WI38 (cell line): ENCODE measurements around the gene MAPKAP1.

ENCODE experiments used
- H3K4me3 ChIP-seq: 2 replicates; pipeline ENCODE4 v1.5.1; 2011; ENCODE audit warnings: low read depth, mild to moderate bottlenecking, control low read depth, low read length
- TF ChIP-seq, protein P1 (sequence below): IDR thresholded peaks from 2 replicates; pipeline ENCODE4 v1.5.1; 2012; ENCODE audit warnings: low read depth, mild to moderate bottlenecking, control low read depth, low read length

Gene MAPKAP1

DNA sequence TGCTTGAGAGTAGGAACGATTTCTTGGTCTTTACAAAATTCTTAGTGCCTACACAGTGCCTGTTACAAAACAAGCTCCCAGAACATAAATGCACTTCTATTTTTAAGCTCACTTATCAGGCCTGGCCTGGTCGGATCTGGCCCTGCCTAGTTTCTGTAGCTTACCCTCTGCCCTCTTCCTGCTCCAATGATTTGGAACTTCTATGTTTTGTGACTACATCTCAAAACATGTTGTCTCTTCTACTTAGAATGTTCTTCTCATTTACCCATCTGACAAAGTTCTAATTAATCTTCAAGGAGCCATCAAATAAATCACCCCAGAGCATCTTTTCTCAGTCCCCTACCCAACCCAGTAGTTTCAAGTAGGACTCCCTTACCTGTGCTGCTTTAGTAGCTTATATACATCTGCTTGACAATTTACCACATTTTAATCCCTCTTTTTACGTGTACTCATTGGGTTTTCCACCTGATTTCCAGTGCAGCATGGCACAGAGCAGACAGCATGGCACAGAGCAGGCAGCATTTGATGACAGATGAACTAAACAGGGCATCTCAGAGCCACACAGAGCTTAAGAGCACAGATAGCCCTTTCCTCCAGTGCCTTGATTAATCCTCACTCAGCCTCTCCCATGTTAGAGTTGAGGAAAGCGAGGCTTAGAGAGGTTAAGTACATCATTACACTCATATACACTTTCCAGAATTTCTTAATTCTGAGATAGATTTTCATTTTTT, 171.9 kb downstream of the MAPKAP1 start:
- no peak overlapping the region for H3K4me3 ChIP-seq
- TF ChIP-seq, protein P1, sequence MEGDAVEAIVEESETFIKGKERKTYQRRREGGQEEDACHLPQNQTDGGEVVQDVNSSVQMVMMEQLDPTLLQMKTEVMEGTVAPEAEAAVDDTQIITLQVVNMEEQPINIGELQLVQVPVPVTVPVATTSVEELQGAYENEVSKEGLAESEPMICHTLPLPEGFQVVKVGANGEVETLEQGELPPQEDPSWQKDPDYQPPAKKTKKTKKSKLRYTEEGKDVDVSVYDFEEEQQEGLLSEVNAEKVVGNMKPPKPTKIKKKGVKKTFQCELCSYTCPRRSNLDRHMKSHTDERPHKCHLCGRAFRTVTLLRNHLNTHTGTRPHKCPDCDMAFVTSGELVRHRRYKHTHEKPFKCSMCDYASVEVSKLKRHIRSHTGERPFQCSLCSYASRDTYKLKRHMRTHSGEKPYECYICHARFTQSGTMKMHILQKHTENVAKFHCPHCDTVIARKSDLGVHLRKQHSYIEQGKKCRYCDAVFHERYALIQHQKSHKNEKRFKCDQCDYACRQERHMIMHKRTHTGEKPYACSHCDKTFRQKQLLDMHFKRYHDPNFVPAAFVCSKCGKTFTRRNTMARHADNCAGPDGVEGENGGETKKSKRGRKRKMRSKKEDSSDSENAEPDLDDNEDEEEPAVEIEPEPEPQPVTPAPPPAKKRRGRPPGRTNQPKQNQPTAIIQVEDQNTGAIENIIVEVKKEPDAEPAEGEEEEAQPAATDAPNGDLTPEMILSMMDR = no peak

DNA sequence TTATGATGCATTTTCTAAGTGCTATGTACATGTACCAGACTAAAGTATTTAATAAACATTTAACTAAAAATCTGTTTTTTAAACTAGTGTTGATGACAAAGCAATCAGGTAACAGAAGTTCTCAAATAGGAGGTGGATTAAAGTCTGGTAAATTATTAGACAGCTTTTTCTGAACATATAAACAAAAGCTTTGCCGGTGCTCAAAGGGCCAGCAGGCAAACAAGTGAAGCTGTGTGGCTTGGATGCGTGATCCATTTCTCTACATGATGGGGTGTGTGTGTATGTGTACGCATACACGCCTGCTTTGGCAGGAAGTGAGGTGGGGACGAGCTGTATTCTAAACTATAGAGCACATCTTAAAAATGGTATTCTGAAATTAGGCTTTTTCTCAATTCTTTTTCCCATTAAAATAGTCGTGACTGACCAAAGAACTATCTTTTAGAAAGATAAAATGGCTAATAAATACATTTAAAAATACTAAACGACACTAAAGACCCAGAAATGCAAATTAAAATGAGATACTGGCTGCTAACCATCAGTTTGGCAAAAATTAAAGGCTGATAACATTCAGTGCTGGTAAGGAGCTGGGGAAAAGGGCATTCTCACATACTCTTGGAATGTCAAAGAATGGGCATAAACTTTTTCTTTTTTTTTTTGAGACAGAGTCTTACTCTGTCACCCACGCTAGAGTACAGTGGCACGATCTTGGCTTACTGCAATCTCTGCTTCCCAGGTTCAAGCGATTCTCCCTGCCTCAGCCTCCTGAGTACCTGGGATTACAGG, 174.0 kb downstream of the MAPKAP1 start:
- TF ChIP-seq, protein P1 = no peak
- no peak overlapping the region for H3K4me3 ChIP-seq

DNA sequence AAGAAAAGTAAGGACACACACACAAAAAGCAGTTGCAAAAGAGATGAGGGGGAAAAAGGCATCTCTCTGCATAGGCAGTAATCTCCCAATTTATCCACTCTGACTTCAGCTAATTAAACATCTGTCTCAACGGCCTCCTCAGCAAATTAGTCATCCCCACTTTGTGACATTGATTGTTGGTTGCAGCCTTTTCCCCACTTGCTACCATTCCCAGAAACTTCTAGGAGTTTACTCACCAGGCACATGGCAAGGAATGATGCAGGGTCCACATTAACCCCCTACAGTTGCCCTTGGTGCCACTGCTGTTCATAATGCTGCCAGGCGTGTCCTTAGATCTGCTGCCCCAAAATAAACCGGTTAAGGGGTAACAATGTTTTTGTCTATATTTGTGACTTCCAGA, 174.6 kb downstream of the MAPKAP1 start:
- H3K4me3 ChIP-seq = no peak overlapping the region
- TF ChIP-seq, protein P1 = no peak

DNA sequence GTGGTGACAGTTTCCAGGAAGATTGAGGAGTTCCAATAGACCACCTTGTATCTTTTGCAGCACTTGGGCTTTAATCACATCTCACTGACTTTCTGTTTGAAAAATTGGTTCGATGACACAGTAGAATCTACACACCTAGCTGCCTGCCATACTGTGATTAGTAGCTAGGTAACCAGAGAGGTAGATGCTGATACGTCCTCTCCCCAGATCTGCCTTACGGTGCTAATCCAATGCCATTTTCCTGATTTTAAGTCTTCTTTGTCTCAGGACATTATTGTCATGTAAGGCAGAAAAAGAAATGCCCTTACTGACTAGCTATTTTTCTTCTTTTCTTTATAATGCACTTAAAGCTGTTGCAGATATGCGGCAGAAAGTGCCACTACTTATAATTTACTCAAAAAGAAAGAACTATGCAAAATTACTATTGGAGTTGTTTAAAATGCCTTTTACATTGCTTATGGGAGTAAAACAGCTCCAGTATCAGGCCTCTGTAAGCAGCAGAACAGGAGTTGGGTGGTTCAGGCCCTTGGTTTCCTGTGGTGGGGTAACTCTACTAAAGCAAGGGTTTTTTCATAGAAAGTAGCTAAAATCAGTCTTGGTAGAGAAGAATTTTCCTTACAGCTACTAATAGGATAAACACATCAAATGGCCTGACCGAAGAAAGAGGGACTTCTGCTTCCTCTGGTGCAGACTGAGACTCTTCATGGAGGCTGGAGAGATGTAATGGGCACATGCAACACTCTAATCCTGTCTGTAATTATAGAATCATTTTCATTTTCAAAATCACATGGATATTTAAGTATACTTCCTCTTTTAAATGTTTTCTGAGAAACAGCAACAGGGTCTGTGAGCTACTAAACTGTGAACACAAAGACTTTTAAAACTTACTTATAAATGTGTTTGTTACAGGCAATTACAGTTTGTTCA, 177.2 kb downstream of the MAPKAP1 start:
- no peak overlapping the region for H3K4me3 ChIP-seq

DNA sequence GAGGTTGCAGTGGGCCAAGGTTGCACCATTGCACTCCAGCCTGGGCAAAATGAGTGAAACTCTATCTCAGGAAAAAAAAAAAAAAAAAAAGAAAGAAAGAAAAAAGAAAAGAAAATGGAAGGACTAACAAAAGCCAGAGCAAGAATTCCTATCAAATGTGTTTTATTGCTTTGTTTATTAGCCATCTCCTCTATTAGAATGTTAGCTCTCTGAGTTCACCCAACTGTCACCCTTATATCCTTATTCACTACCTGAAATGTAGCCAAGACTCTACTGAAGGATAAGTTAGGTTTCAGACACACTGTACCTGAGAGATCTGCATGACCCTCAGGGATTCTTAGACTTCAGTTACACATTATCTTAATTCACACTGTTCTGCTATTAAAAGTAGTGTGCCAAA, 177.9 kb downstream of the MAPKAP1 start:
- TF ChIP-seq, protein P1 = no peak
- no peak overlapping the region for H3K4me3 ChIP-seq

More for the DNA sequence above, 177.2 kb downstream of the MAPKAP1 start:
- TF ChIP-seq, protein P1 = no peak

DNA sequence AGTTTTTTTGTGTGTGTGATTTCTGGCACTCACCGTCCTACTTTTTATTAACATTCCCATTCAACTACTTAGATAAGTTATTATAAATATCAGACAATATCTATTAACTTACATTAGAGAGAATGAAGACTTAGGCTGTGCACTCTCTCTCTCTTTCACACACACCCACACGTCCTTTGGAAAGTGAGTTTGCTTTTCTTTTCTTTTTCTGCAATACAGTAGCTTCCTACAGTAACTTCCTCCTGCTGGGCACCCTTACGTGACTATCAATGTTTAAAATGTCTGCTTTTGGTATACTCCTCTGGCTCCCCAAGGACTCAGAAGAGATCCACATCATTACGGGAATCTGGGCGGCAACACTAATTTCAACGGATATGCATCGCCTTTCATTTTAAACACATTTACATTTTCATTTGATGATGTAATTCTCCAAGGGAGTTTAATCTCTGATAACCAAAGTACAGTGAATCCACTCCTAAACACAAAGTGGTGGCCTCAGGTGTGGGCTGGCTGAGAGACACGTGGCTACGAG, 179.5 kb downstream of the MAPKAP1 start:
- TF ChIP-seq, protein P1 = no peak
- no peak overlapping the region for H3K4me3 ChIP-seq
